Activated T-helper 17 cell treated with anti-CD3 and anti-CD28 coated beads, Interleukin-2, amount 50 U/mL, for 72 hours (primary cell): ENCODE measurements around the gene CAP2. TPM values are rescaled to one million over a fixed set of nuclear protein-coding genes. Genes with fewer than 3 reads are reported as not detected.

Source experiments
- ATAC-seq: fragments of 150-1000 bp; cut with Tn5 transposase; replicated peaks from 2 replicates; pipeline ENCODE4 v1.10.0; 2021; ENCODE audit warnings: mild to moderate bottlenecking, moderate library complexity
- H3K27ac Mint-ChIP-seq: one replicate; pipeline ENCODE4 v1.8.0; 2022; ENCODE audit warnings: mixed read lengths
- H3K27me3 Mint-ChIP-seq: one replicate; pipeline ENCODE4 v1.8.0; 2022; ENCODE audit warnings: mixed read lengths
- H3K36me3 Mint-ChIP-seq: one replicate; pipeline ENCODE4 v1.8.0; 2022; ENCODE audit warnings: low read depth, mild to moderate bottlenecking, mixed read lengths
- H3K4me1 Mint-ChIP-seq: one replicate; pipeline ENCODE4 v1.8.0; 2022; ENCODE audit warnings: mixed read lengths
- H3K4me3 Mint-ChIP-seq: one replicate; pipeline ENCODE4 v1.8.0; 2022; ENCODE audit warnings: mild to moderate bottlenecking, mixed read lengths
- H3K9me3 Mint-ChIP-seq: one replicate; pipeline ENCODE4 v1.8.0; 2022; ENCODE audit warnings: mixed read lengths
- total RNA-seq, 2 donors: library from RNA; stranded (reverse); gene quantifications; one replicate each; pipeline ENCODE4 v1.2.3, GENCODE V29; 2022

CAP2 gene
- total RNA-seq, 2 donors from 2014 or later, result not detected

DNA sequence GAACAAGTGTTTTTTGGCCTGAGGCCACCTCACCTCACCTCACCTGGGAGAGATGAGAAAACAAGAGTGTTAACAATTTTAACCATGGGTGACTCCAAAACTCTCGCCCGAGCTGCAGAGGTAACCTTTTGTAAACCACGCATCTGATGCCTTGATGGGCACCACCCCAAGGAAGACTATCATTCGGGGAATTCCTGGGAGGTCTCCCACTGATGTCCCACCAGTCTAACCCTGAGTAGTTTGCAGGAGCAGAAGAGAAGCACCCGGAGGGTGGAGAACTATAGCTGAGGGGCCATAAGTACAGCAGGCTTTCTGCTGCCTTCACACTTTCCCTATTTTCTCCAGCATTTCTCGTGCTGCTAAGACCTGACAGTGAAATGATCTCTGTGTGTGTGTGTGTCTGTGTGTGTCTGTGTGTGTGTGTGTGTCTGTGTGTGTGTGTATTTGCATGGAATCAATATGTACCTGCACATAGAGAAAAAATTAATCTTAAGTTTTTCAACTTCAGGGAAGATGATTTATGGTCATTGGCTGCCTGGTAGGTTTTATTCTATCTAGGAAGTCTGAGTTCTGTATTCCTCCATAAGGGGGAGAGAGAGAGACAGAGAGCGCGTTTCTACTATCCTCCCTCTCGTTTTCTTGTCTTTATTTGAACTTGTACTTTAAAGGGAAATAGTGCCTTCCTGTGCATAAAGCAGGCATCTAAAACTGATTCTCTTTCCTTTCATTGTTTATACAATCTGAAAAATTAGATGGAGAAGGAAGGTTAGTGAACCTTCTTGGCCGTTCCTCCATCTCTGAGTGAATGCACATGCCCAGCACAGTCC, 75.8 kb downstream of the CAP2 start:
- Mint-ChIP-seq H3K27ac (no peak overlapping the region), H3K4me1 (no peaks in the 10 kb centered on the region), H3K9me3 (no peaks in the 10 kb centered on the region), H3K36me3 (no peaks in the 10 kb centered on the region), H3K4me3 (no peak overlapping the region), H3K27me3 (peaks cover 10% of the 10 kb centered on the region)
- no peak for ATAC-seq

DNA sequence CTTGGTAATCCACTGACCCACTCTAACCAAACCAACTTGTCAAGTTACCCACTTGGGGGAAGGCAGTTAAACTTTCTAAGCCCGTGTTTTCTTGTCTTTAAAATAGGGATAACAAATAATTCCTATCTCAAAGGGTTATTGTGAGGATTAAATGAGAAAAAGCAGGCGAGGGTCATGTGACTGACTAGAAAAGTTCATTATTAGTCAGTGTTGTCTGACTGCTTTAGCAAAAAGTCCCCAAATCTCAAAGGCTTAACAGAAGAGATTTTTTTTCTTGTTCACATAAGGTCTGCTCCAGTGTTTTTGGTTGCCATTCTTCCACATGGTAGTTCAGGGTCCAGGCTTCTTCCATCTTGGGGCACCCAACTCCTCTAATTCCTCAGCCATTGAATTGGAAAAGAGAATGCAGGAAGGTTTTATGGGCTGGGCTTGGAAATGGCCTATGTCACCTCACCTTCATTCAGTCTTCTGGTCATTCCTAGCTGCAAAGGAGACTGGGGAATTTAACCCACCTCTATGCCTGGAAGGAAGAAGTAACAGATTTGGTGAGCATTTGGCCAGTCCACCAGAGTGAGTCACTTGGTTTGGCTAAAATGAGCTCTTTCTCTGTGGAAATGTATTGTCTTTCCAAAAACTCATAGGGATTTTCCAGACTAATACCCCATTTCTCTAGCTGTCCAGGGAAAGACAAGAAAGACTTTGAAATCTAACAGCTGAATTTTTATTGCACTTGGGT, 77.0 kb downstream of the CAP2 start:
- H3K36me3 Mint-ChIP-seq, result no peaks in the 10 kb centered on the region
- no peaks in the 10 kb centered on the region for H3K9me3 Mint-ChIP-seq

DNA sequence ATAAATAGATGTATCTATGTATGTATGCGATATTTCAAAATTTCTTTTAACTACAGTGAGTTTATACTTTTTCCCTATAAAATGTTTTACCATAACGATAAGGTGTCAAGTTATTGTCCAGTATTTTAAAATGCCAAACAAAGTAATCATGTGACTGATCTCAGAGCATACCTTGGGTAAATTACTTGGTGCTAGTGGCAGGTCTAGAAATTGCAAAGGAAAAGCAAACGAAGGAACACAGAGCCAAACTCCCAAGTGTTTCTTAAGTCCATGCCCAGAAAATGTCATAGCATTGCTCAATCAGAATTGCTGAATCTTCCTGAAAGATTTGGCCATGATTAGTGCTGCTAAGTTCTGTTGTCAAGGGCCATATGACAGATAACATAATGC, 77.5 kb downstream of the CAP2 start:
- ATAC-seq, result no peak
- no peak overlapping the region for H3K4me3 Mint-ChIP-seq
- no peaks in the 10 kb centered on the region for H3K4me1 Mint-ChIP-seq

More for the DNA sequence above, 77.0 kb downstream of the CAP2 start:
- H3K27ac Mint-ChIP-seq, result no peak overlapping the region
- no peaks in the 10 kb centered on the region for H3K4me1 Mint-ChIP-seq
- H3K27me3 Mint-ChIP-seq, result peaks cover 14% of the 10 kb centered on the region
- no peak overlapping the region for H3K4me3 Mint-ChIP-seq
- ATAC-seq, result no peak

DNA sequence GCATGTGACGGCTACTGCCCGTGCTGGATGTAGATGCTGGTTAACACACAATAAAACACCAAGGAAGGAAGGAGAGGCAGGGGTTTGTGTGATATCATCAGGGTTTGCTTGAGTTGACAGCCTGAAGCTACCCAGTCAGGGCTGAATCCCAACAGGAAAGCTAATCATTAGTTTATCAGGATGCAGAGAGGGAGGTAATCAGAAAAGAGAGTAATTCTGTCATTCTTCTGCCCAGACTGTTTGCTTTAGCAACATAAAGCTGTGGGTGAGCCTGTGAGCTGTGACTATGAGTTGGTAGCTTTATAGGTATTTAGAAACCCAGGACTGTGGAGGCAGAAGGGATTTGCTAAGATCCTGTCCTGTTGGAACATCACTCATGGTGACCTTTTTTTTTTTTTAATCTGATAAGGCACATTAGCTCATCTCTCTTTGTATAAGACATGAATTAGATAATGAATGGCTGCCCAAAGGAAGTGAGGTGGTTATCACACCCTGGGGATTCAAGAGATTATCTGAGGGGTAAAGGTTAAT, 79.3 kb downstream of the CAP2 start:
- Mint-ChIP-seq H3K9me3 (no peaks in the 10 kb centered on the region), H3K4me1 (no peaks in the 10 kb centered on the region), H3K36me3 (no peaks in the 10 kb centered on the region), H3K27ac (no peak overlapping the region), H3K27me3 (peaks cover 17% of the 10 kb centered on the region), H3K4me3 (no peak overlapping the region)
- ATAC-seq, result no peak

More for the DNA sequence above, 77.5 kb downstream of the CAP2 start:
- peaks cover 14% of the 10 kb centered on the region for H3K27me3 Mint-ChIP-seq
- no peaks in the 10 kb centered on the region for H3K36me3 Mint-ChIP-seq
- H3K9me3 Mint-ChIP-seq, result no peaks in the 10 kb centered on the region
- no peak overlapping the region for H3K27ac Mint-ChIP-seq

DNA sequence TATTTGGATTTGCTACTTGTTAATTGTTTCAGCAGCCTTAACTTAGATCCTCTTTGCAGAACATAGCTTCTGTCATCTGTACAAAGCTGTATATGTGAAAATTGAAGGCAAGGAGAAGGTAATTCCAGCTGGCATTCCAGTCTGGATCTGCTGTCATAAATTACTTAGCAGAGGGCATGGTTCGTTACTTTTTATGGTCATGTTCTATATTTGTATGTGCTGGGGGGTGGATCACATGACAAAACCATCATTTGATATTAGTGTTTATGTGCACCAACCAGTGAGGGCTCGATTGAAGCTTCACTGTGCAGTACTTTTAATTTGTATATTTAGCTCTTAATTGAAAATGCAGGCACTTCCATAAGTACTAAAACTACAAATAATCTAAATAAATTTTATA, 80.2 kb downstream of the CAP2 start:
- Mint-ChIP-seq H3K9me3 (no peaks in the 10 kb centered on the region), H3K36me3 (no peaks in the 10 kb centered on the region), H3K27ac (no peak overlapping the region), H3K27me3 (peaks cover 15% of the 10 kb centered on the region), H3K4me1 (no peaks in the 10 kb centered on the region), H3K4me3 (no peak overlapping the region)
- no peak for ATAC-seq

DNA sequence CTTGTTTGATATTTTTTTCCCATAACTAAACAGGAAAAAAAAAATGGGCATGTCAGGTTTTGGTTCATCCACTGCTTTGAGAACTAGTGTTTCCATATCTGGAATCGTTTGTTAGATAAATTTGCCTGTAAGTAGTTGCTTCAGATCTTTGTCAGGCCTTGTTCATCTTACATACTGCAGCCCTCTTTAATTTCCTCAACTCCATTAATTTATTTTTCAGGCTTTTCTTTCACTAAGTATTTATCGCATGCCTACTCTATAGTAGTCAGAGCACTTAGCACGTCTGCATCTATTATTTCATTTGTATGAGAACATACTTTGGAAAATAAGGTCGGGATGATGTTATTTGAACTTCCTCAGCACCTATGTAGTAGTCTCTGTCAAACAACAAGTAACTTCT, 80.9 kb downstream of the CAP2 start:
- ATAC-seq, result no peak
- no peaks in the 10 kb centered on the region for H3K9me3 Mint-ChIP-seq
- H3K36me3 Mint-ChIP-seq, result no peaks in the 10 kb centered on the region
- no peak overlapping the region for H3K4me3 Mint-ChIP-seq
- no peaks in the 10 kb centered on the region for H3K4me1 Mint-ChIP-seq
- H3K27ac Mint-ChIP-seq, result no peak overlapping the region
- H3K27me3 Mint-ChIP-seq, result peaks cover 13% of the 10 kb centered on the region

DNA sequence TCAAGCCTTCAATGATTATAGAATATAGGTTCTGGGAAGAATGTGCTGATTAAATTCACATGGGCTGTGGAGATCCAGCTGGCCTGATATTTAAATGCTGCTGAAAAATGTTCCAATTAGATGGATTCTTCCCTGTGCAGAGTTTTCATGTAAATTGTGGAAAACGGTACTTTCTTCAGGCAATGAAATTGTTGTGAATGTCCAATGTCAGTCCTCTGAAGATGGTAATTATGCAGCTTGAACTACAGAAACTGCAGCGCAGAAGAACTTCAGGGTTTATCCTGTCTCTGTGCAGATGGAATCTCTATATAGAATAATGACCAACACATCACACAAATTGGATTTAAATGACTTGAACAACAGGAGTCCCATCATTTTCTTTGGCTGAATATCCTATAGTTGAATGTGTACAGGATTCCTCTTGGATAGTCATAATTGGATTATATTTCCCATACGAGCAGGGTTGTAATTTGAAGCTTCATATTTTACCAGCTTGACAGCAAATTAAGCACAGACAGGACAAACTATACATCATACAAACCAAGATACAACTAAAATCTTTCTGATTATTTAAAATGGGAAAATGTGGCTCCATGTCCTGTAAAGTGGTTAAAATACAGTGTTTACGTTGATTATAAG, 82.3 kb downstream of the CAP2 start:
- Mint-ChIP-seq H3K36me3 (no peaks in the 10 kb centered on the region), H3K27me3 (peaks cover 13% of the 10 kb centered on the region), H3K4me3 (no peak overlapping the region), H3K9me3 (no peaks in the 10 kb centered on the region), H3K27ac (no peak overlapping the region), H3K4me1 (no peaks in the 10 kb centered on the region)
- ATAC-seq, result no peak

DNA sequence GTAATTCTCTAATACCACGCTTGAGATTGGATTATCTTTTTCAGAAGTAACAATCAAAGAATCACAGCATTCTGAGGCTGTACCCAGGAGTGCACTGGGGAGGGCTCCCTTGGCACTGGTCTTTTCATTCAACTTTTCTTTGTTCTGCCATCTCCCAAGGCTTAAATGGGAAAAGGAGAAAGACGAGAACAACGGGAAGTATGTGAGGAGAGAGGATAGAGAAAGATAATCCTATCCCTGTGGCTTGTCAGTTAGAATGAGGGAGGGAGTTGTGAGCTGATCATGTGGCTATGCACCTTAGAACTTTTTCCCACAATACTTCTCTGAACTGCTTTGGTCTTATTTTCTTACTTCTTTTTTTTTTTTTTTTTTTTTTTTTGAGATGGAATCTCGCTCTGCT, 83.1 kb downstream of the CAP2 start:
- Mint-ChIP-seq H3K4me1 (no peaks in the 10 kb centered on the region), H3K36me3 (no peaks in the 10 kb centered on the region), H3K27me3 (peaks cover 12% of the 10 kb centered on the region), H3K4me3 (no peak overlapping the region), H3K27ac (no peak overlapping the region), H3K9me3 (no peaks in the 10 kb centered on the region)
- no peak for ATAC-seq

DNA sequence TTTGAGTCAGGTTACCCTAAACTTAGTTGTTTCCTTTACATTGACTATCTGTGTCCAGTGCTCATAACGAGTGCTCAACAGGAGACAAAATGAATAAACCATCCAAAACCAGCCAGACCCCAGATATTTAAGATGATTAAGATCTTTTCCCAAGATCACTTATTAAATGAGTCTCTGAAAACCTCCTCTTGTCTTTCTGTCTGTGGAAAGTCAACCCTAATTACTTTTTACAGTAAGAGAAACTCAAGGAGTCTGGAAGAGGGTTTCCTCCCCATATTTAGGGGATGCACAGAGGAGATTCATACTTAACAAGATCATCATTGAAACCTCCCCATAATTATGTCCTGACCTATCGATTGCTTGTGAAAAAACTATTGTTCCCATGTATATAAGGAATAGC, 84.0 kb downstream of the CAP2 start:
- Mint-ChIP-seq H3K4me1 (no peaks in the 10 kb centered on the region), H3K36me3 (no peaks in the 10 kb centered on the region), H3K4me3 (no peak overlapping the region), H3K27me3 (peaks cover 17% of the 10 kb centered on the region), H3K27ac (no peak overlapping the region), H3K9me3 (no peaks in the 10 kb centered on the region)
- ATAC-seq, result no peak

DNA sequence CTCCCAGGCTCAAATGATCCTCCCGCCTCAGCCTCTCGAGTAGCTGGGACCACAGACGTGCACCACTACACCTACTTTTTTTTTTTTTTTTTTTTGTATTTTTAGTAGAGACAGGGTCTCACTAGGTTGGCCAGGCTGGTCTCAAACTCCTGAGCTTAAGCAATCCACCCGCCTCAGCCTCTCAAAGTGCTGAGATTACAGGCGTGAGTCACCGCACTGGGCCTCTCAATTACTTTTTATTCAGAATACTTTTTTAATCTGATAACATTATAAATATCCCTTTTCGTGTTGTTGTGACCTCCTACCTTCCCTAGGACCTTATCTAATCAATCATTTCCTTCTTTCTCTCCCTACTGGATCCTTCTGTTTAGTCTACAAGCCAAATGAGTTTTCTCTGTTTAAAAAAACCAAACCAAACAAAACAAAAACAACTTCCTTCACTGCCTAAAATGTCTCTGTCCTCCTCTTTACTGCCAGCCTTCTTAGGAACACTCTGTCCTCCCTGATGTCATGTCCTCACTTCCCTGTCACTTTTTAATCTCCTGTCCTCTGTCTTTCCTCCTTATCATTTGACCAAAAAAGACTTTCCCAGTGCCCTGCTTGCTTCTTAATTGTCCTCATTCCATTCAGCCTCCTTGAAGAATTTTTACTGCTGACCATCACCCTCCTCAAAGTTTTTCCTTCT, 85.0 kb downstream of the CAP2 start:
- Mint-ChIP-seq H3K4me1 (no peaks in the 10 kb centered on the region), H3K9me3 (no peaks in the 10 kb centered on the region), H3K27ac (no peak overlapping the region), H3K36me3 (no peaks in the 10 kb centered on the region), H3K4me3 (no peak overlapping the region), H3K27me3 (peaks cover 24% of the 10 kb centered on the region)
- ATAC-seq, result no peak

DNA sequence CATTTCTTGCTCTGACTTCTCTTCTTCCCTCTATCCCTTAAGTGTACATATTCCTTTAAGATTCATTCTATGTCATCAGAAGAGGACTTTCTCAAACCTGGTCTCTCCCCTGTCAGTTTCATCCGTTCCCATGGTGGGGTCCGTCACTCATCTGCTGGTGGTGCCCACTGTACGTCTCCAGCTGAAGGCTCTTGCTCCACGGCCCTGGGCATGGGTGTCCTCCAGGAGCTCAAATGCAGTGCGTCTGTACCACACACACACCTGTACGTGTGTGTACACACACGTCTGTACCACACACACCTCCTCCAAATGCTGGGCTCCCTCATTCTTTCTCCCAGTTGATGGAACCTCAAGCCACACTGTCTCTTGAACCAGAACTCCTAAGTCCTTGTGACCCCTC, 85.6 kb downstream of the CAP2 start:
- no peak for ATAC-seq
- H3K4me1 Mint-ChIP-seq, result no peaks in the 10 kb centered on the region
- H3K36me3 Mint-ChIP-seq, result no peaks in the 10 kb centered on the region
- H3K4me3 Mint-ChIP-seq, result no peak overlapping the region
- H3K27me3 Mint-ChIP-seq, result peaks cover 24% of the 10 kb centered on the region
- no peaks in the 10 kb centered on the region for H3K9me3 Mint-ChIP-seq
- H3K27ac Mint-ChIP-seq, result no peak overlapping the region

DNA sequence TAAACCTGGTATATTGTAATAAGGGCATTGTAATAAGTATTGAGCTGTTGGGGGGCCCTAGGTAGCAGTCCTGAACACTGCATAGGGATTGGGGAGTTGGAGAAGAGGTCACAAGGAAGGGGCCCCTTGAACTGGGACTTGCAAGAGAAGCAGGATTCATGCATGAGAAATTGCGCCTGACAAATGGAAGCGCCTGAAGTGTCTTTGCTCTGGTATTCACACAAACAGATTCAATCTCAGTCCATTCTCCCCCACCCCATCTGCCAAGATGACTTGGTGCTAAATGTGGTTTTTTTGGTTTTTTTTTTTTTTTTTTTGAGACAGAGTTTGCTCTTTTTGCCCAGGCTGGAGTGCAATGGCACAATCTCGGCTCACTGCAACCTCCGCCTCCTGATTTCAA, 87.1 kb downstream of the CAP2 start:
- no peaks in the 10 kb centered on the region for H3K36me3 Mint-ChIP-seq
- H3K4me3 Mint-ChIP-seq, result no peak overlapping the region
- H3K4me1 Mint-ChIP-seq, result no peaks in the 10 kb centered on the region
- H3K9me3 Mint-ChIP-seq, result no peaks in the 10 kb centered on the region
- no peak for ATAC-seq
- no peak overlapping the region for H3K27ac Mint-ChIP-seq
- H3K27me3 Mint-ChIP-seq, result peaks cover 22% of the 10 kb centered on the region

DNA sequence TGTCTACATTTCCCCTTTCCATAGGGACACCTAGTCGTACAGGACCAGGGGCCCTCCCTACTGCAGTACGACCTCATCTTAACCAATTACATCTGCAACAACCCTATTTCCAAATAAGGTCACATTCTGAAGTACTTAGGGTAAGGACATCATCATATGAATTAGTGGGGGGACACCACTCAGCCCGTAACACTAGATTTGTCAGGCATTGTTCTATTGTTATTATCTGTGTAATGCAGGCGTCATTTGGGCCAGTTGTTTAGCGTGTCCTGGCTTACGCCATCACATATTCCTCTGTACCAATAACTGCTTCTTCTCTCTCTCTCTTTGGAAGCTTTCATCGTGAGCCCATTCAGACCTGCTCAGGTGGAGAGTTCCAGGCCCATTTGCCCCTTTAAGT, 89.3 kb downstream of the CAP2 start:
- H3K9me3 Mint-ChIP-seq, result no peaks in the 10 kb centered on the region
- no peak overlapping the region for H3K4me3 Mint-ChIP-seq

DNA sequence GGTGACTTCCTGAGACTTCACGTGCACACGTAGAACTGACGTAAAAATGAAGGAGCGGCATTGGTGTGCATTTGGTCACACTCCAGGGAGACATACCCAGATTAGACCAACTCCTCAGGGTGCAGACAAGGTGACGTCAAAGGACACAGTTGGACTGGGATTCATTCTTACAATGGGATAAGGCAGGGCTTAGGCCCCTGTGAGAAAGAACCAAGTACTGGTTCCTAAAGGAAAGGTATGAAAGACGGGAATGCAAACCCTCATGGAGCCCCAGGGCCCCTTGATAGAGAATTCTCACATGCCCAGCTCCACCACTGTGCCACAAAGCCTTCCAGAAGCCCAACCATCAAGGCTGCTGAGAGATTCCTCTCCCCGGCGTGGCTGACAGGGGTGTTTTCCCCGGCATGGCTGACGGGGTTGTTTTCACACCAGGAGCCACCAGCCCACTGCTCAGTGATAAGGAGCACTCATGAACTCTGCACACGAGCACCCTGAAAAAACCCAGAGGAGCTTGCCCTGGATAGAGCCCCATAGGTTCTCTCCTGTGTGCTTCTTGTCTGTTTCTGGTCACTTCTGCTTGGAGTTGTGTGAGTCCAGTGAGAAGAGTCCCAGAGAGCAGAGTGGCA, 90.1 kb downstream of the CAP2 start:
- Mint-ChIP-seq H3K4me3 (no peak overlapping the region), H3K36me3 (no peaks in the 10 kb centered on the region), H3K9me3 (no peaks in the 10 kb centered on the region), H3K27me3 (peaks cover 23% of the 10 kb centered on the region), H3K27ac (no peak overlapping the region), H3K4me1 (no peaks in the 10 kb centered on the region)
- ATAC-seq, result no peak

More for the DNA sequence above, 89.3 kb downstream of the CAP2 start:
- peaks cover 23% of the 10 kb centered on the region for H3K27me3 Mint-ChIP-seq
- H3K36me3 Mint-ChIP-seq, result no peaks in the 10 kb centered on the region
- no peaks in the 10 kb centered on the region for H3K4me1 Mint-ChIP-seq
- no peak for ATAC-seq
- no peak overlapping the region for H3K27ac Mint-ChIP-seq
